Fibroblast of lung (primary cell): ENCODE data around the gene LCE1F. TPM values are rescaled to one million over a fixed set of nuclear protein-coding genes. Genes with fewer than 3 reads are reported as not detected.

Source experiments
- DNase-seq, 2 donors: peaks; one replicate each; pipeline versions ENCODE4 v3.0.0 to v3.0.0-alpha.2; 2010; ENCODE audit warnings: low read depth in 2 of 2
- H2AFZ ChIP-seq: 2 replicates; pipeline ENCODE4 v1.5.1; 2012; ENCODE audit warnings: low read length, control low read depth, inconsistent platforms
- H3K27ac ChIP-seq: 2 replicates; pipeline ENCODE4 v1.5.1; 2011; ENCODE audit warnings: low read length, control low read depth; ENCODE audit not compliant: insufficient read depth
- H3K27me3 ChIP-seq: 2 replicates; pipeline ENCODE4 v1.5.1; 2011; ENCODE audit warnings: mild to moderate bottlenecking, low read length; ENCODE audit not compliant: control insufficient read depth, insufficient read depth
- H3K36me3 ChIP-seq: 2 replicates; pipeline ENCODE4 v1.5.1; 2011; ENCODE audit warnings: low read length; ENCODE audit not compliant: control insufficient read depth, insufficient read depth
- H3K4me1 ChIP-seq: 2 replicates; pipeline ENCODE4 v1.5.1; 2011; ENCODE audit warnings: low read length; ENCODE audit not compliant: control insufficient read depth, insufficient read depth; ENCODE audit errors: extremely low read depth
- H3K4me2 ChIP-seq: 2 replicates; pipeline ENCODE4 v1.5.1; 2011; ENCODE audit warnings: low read length, control low read depth; ENCODE audit not compliant: insufficient read depth; ENCODE audit errors: extremely low read depth
- H3K4me3 ChIP-seq, 4 experiments: fragments of 200-600 bp in 1 of 4; sonication (generic) in 1 of 4; replicated peaks in 1 of 4; 2 replicates each; pipeline ENCODE4 v1.5.1; 2011 to 2016; ENCODE audit warnings: low read length in 4 of 4, low read depth in 3 of 4, mild to moderate bottlenecking in 3 of 4, control low read depth in 2 of 4, inconsistent platforms in 1 of 4, mixed read lengths in 1 of 4; ENCODE audit not compliant: insufficient read depth in 1 of 4; ENCODE audit errors: control extremely low read depth in 1 of 4
- H3K79me2 ChIP-seq: 2 replicates; pipeline ENCODE4 v1.5.1; 2012; ENCODE audit warnings: mild to moderate bottlenecking, low read length, inconsistent platforms; ENCODE audit not compliant: control insufficient read depth, insufficient read depth
- H3K9ac ChIP-seq: 2 replicates; pipeline ENCODE4 v1.5.1; 2011; ENCODE audit warnings: mild to moderate bottlenecking, low read length, control low read depth; ENCODE audit not compliant: insufficient read depth
- H3K9me3 ChIP-seq: 2 replicates; pipeline ENCODE4 v1.5.1; 2012; ENCODE audit warnings: low read depth, low read length; ENCODE audit not compliant: control insufficient read depth, insufficient read depth
- H4K20me1 ChIP-seq: 2 replicates; pipeline ENCODE4 v1.5.1; 2011; ENCODE audit warnings: low read length; ENCODE audit not compliant: control insufficient read depth, insufficient read depth; ENCODE audit errors: extremely low read depth
- EZH2 ChIP-seq: IDR thresholded peaks from 2 replicates; pipeline ENCODE4 v1.5.1; 2012; ENCODE audit warnings: low read length, control low read depth, mild to moderate bottlenecking; ENCODE audit errors: missing control alignments
- polyA plus RNA-seq, 2 donors: library from polyadenylated mRNA; depleted of rRNA in 1 of 2; stranded (reverse) in 1 of 2; unstranded in 1 of 2; fragments of >200 nt; gene quantifications; 2 replicates each; pipeline ENCODE4 v1.2.1, GENCODE V29; 2011 to 2012; ENCODE audit warnings: missing spikeins in 1 of 2
- total RNA-seq: library from RNA; depleted of rRNA; stranded (reverse); fragments of >200 nt; gene quantifications from 2 replicates; pipeline ENCODE4 v1.2.1, GENCODE V29; 2014
- TF ChIP-seq, protein P1 (sequence below), 2 donors: IDR thresholded peaks in 1 of 2; conservative IDR thresholded peaks in 1 of 2; 1 replicate in 1 of 2; 2 replicates in 1 of 2; pipeline ENCODE4 v1.5.1; 2011 to 2012; ENCODE audit warnings: low read length in 2 of 2, control low read depth in 1 of 2, inconsistent platforms in 1 of 2, low read depth in 1 of 2, mild to moderate bottlenecking in 1 of 2

LCE1F gene
- total and polyA plus RNA-seq, 2 donors (not counting 1 experiment from before 2014, with no cell fraction given) = not detected

DNA sequence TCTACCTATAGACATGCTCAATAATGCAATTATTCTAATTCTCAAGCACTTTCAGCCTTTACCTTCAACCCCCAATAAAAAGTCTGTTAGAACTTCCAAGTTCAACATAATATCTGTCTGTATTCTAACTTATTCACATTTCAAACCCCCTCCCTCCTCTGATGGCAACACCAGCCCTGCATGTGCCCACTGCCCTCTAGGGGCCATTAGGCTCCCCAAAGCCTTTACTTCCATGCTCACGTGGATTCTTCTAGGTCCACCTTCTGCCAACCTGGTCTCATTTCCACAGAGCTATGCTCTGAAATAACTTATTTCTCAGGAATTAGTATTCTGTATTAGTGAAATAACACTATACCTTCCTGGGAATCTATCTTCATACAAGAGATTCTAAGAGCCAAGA is 39.3 kb upstream of the LCE1F start:
- no peak for TF ChIP-seq EZH2
- TF ChIP-seq, protein P1, sequence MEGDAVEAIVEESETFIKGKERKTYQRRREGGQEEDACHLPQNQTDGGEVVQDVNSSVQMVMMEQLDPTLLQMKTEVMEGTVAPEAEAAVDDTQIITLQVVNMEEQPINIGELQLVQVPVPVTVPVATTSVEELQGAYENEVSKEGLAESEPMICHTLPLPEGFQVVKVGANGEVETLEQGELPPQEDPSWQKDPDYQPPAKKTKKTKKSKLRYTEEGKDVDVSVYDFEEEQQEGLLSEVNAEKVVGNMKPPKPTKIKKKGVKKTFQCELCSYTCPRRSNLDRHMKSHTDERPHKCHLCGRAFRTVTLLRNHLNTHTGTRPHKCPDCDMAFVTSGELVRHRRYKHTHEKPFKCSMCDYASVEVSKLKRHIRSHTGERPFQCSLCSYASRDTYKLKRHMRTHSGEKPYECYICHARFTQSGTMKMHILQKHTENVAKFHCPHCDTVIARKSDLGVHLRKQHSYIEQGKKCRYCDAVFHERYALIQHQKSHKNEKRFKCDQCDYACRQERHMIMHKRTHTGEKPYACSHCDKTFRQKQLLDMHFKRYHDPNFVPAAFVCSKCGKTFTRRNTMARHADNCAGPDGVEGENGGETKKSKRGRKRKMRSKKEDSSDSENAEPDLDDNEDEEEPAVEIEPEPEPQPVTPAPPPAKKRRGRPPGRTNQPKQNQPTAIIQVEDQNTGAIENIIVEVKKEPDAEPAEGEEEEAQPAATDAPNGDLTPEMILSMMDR (conservative IDR thresholded peaks at IDR 0.05 in 1 of 2, IDR thresholded peaks at IDR 0.05 in 1 of 2; ENCODE audit: low read depth in 1 of 2, low read length in 2 of 2) = peak; percentile 2 to 8
- Histone ChIP-seq H3K4me2 (no peak overlapping the region), H3K36me3 (no peaks in the 10 kb centered on the region), H3K27me3 (no peaks in the 10 kb centered on the region), H3K27ac (no peak overlapping the region), H3K4me3 (no peak overlapping the region), H3K9me3 (no peaks in the 10 kb centered on the region), H3K9ac (no peak overlapping the region), H2AFZ (no peak overlapping the region), H3K79me2 (no peaks in the 10 kb centered on the region), H3K4me1 (peaks cover 2% of the 10 kb centered on the region), H4K20me1 (no peaks in the 10 kb centered on the region)
- no peak for DNase-seq

DNA sequence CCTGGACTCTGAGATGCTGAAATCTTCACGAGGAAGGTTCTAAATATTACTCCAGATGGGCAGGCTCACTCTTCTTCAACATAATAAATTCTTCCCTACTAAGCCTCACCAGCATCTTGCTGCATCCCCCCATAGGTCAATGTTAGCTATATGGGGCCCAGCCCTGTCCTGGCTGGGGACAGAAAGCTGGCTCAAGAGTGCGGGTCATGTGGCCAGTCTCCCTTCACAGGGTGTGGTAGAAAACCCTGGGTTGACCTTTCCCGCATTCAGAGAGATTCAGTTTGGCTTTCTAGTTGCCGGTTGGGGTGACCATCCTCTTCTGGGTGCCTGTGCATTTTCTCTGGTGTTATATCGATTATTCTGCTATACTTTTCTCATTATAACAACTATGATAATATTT is 36.9 kb upstream of the LCE1F start:
- Histone ChIP-seq H3K36me3 (no peaks in the 10 kb centered on the region), H2AFZ (no peak overlapping the region), H3K4me2 (no peak overlapping the region), H3K4me1 (peaks cover 4% of the 10 kb centered on the region), H3K27me3 (no peaks in the 10 kb centered on the region), H3K9me3 (no peaks in the 10 kb centered on the region), H3K4me3 (no peak overlapping the region), H3K79me2 (no peaks in the 10 kb centered on the region), H3K27ac (no peak overlapping the region), H4K20me1 (no peaks in the 10 kb centered on the region), H3K9ac (no peak overlapping the region)
- no peak for DNase-seq
- TF ChIP-seq EZH2 = no peak
- TF ChIP-seq, protein P1 (conservative IDR thresholded peaks at IDR 0.05 in 1 of 2, IDR thresholded peaks at IDR 0.05 in 1 of 2; ENCODE audit: low read depth in 1 of 2, low read length in 2 of 2) = no peak

DNA sequence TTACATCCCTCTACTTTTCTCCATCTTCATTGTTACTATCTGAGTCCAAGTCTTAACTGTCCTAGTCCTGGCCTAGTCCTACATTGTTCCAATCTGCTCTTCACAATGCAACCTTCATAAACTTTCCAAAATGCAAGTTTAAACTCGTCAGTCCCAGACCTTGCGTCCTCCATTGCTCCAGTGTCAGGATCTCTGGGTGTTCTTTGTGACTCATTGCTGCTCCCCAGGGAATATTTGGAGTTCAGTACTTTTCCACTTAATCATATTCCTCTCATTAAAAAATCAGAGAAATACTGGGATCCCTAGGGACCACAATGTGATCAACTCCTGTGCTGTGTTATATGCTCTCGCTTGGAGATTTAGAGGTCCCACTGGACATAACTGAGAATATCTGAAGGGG is 35.1 kb upstream of the LCE1F start:
- no peak for DNase-seq
- Histone ChIP-seq H3K4me2 (no peak overlapping the region), H3K36me3 (no peaks in the 10 kb centered on the region), H3K79me2 (no peaks in the 10 kb centered on the region), H3K9me3 (no peaks in the 10 kb centered on the region), H3K9ac (no peak overlapping the region), H2AFZ (no peak overlapping the region), H3K27me3 (no peaks in the 10 kb centered on the region), H4K20me1 (no peaks in the 10 kb centered on the region), H3K27ac (no peak overlapping the region), H3K4me1 (peaks cover 15% of the 10 kb centered on the region), H3K4me3 (no peak overlapping the region)
- TF ChIP-seq, protein P1 (conservative IDR thresholded peaks at IDR 0.05 in 1 of 2, IDR thresholded peaks at IDR 0.05 in 1 of 2; ENCODE audit: low read depth in 1 of 2, low read length in 2 of 2) = no peak
- no peak for TF ChIP-seq EZH2
